ENCODE results near the gene U2SURP.
"Not testable (repeated sequence)": the region's sequence is repeated elsewhere in the genome, so short reads cannot be mapped to it uniquely, and the experiment has no call there.

The U2SURP gene

DNA sequence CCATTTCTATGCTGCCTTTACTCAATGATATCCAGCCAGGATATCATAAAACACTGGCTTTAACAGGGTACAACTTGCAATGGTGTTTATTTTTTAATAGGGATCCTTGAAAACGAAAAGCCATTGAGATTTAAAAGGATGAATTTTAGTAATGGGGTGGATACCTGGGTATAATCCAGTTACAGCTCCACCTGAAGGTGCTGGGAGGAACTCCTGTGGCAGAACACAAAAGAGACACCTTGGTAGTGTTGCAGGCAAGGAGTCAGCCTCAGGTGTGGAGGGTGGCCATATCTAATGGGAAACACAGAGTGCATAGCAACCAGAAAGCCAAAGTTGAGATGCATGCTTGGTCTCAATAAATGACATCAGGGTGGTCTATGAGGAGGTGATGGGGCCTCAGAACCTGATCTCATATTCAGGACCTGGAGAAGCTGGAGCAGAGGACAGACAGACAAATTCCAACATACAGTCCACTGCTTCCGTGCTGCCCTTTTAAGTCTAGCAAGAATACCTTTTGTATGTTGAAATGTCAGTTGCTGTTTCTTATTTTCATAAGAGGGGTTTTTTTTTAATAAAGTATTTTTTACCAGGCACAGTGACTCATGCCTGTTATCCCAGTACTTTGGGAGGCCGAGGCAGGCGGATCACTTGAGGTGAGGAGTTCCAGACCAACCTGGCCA lies 25.9 kb upstream of the U2SURP start:
- Histone ChIP-seq H3K4me3 (no peak overlapping the region), H3K27ac (no peak overlapping the region)

DNA sequence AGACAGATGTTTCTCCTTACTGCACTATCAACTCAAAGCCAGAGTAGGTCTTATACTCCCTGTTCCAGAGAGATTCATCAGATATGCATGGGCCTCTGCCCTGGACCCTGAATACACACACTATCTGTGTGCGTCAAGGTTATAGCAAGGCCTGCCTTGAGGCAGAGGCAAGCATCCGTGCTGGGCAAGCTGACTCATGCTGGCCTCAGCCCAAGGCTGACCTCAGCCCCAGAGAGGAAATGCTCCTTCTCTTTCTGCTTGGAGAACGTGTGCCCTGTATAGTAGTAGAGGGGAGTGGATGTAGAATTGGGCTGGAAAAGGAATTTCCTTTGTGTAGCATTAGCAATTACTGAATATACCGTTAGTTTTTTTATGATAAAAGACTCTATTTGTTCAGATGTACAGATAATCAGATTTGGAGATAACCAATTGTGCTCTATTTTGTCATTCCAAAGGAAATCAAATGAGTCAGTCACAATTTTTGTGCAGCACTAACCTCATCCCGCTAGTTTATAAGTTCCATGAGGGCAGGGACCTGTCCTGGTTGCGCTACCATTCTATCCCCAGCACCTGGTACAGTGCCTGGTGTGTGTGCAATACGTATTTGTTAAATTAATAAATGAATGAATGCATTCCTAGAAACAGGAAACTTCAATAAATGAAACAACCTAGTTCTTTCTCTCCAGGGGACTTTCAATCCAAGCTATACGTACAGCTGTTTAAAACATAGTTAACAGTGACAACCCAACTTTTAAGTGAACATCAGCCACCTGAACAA lies 24.6 kb upstream of the U2SURP start:
- Histone ChIP-seq H3K27ac (no peak overlapping the region), H3K4me3 (no peak overlapping the region)

DNA sequence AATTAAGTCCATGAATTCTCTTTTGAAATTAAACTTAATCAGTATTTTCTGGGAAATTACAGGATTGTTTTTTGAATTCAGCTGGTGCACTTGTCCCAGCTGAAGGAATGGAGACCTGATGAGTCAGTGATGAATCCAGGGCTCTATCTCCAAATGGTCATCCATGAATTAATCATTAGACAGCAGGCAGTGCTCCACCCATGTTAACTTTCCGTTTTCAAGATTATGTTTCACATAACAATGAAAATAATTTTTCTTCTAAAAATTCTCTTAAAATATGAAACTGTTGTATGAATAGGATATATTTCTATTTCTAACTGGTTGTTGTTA lies 24.0 kb upstream of the U2SURP start:
- no peak overlapping the region for H3K4me3 ChIP-seq
- no peak overlapping the region for H3K27ac ChIP-seq

DNA sequence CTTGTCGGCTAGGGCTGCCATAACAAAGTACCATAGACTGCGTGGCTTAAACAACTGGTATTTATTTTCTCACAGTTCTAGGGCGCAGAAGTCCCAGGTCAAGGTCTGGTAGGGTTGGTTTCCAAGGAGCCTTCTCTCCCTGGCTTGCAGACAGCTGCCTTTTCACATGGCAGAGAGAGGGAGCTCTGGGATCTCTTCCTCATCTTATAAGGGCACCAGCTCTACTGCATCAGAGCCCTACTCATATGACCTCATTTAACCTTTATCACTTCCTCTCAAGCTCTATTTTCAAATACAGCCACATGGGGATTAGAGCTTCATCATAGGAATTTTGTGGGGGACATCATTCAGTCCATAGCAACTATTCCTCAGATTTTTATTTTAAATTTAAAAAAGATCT lies 20.3 kb upstream of the U2SURP start:
- no peak overlapping the region for H3K4me3 ChIP-seq
- H3K27ac ChIP-seq, result no peak overlapping the region

- H3K27ac ChIP-seq, result no peak overlapping the region
- H3K4me3 ChIP-seq, result no peak overlapping the region
Observed at GRCh38 chr3:142982038-142982773, 19.2 kb upstream of the U2SURP start.

- H3K4me3 ChIP-seq, result no peak overlapping the region
- H3K27ac ChIP-seq, result no peak overlapping the region
Observed at GRCh38 chr3:142983318-142983717, 18.1 kb upstream of the U2SURP start.

DNA sequence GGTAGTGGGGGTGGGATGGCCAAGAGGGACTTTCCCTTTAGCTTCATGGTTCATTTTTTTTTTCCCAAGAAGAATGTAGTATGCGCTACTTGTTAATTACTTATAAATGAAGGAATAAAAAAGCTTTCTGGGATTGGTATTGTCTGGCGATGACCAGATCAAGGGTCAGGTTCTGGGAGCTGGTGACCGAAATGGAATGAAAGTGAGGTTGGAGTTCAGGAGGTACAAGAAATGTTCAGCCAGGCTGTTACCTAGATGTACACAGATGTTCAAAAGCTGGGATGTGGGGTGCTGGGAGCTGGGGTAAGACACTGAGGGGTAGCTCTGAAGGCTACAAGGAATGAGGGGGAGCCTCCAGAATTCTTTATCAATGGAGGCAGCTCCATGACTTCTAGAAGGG lies 17.1 kb upstream of the U2SURP start:
- no peak overlapping the region for H3K27ac ChIP-seq
- no peak overlapping the region for H3K4me3 ChIP-seq

DNA sequence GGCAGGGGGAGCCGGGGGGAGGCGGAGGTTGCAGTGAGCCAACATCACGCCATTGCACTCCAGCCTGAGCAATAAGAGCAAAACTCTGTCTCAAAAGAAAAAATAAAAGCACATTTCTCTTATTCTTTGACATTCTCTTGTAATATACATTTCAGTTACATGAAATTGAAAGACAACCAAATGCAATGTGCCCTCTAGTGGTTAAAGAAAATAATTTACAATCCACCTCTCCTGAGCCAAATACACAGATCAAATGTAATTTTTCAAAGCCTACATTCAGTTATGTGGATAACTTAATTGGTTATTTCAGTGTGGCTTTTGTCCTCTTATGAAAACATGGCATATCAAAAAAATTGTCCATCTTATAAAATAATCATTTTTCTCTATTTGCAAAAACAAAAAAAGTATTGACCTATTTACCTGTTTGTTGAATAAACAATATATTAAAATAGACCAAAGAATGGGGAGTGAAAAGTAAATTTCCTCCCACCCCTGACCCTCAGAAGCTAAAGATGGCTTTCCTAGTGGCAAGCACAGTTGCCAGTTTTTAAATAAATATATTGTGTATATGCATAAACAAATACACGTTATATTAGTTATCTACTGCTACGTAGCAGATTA lies 14.2 kb upstream of the U2SURP start:
- Histone ChIP-seq H3K4me3 (no peak overlapping the region), H3K27ac (no peak overlapping the region)

GRCh38 chr3:142987707-142988106 lies 13.7 kb upstream of the U2SURP start:
- Histone ChIP-seq H3K27ac (no peak overlapping the region), H3K4me3 (no peak overlapping the region)

GRCh38 chr3:142988221-142988620 lies 13.1 kb upstream of the U2SURP start:
- not testable (repeated sequence) for H3K27ac ChIP-seq, H3K4me3 ChIP-seq

DNA sequence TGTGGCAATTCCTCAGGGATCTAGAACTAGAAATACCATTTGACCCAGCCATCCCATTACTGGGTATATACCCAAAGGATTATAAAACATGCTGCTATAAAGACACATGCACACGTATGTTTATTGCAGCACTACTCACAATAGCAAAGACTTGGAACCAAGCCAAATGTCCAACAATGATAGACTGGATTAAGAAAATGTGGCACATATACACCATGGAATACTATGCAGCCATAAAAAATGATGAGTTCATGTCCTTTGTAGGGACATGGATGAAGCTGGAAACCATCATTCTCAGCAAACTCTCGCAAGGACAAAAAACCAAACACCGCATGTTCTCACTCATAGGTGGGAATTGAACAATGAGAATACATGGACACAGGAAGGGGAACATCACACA lies 12.5 kb upstream of the U2SURP start:
- not testable (repeated sequence) for H3K27ac ChIP-seq, H3K4me3 ChIP-seq

GRCh38 chr3:142990721-142991120 lies 10.6 kb upstream of the U2SURP start:
- Histone ChIP-seq H3K27ac (no peak overlapping the region), H3K4me3 (no peak overlapping the region)

GRCh38 chr3:142992323-142992722 lies 9.0 kb upstream of the U2SURP start:
- H3K27ac ChIP-seq, result no peak overlapping the region
- no peak overlapping the region for H3K4me3 ChIP-seq

GRCh38 chr3:142993958-142994442 lies 7.4 kb upstream of the U2SURP start:
- no peak overlapping the region for H3K4me3 ChIP-seq
- H3K27ac ChIP-seq, result no peak overlapping the region

DNA sequence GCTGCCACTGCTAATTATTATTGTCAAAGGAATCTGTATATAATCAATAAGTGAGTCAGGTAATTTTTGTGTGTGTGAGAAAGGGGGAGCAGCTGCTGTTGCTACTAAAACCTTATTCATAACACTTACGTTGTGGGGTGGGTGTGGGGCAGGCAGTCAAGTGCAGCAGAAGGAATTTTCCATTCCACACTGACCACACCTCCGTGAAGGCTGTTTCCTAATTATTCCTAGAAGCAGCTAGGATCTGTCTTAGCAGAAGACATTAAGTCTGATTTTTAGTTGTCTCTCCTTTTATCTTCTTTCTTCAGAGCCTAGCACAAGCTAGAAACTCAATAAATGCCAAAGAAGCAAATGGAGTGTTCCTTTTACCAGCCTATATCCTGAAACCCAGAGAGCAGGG lies 4.0 kb upstream of the U2SURP start:
- H3K27ac ChIP-seq, result no peak overlapping the region
- H3K4me3 ChIP-seq, result no peak overlapping the region

GRCh38 chr3:142998439-142998838 lies 2.9 kb upstream of the U2SURP start:
- Histone ChIP-seq H3K27ac (no peak overlapping the region), H3K4me3 (no peak overlapping the region)

DNA sequence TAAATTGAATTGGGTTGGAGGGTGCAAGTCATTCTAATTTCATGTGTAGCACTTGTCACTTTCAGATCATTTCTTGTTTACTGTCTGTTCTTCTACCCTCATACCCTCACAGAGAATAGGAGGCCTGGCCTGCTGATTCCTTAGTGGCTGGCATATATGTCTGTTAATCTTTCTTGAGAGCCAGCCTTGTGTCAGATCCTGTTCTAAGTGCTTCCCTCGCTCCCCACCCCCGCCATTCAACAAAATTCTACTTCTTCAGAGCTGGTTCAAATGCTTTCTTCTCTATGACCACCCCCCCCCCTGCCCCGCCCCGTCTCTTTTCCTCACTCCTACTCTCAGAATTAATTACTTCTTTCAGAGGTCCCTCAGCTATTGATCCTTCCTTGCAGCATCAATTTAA lies 1.5 kb upstream of the U2SURP start:
- Histone ChIP-seq H3K4me3 (no peak overlapping the region), H3K27ac (peak overlapping the region in 3 of 21 experiments; percentile 90 to 97 (median 93))

DNA sequence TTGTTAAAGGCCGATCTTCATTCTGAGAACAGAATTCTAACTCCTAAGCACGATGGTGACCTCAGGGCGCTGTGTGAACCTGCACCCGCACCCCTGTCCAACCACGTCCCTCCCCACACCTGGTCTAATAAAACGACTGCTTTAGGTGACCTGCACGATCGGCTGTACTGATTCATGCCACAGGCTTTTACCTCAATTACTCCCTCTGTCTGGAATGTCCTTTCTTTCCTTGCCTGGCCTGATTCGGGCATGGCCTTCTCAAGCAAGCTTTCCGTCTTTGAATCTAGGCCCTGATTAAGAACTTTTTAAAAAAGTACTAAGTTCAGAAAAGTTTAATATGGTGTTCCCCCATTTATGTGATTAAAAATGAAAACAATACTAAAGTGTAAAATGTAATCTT lies 842 bp upstream of the U2SURP start:
- Histone ChIP-seq H3K4me3 (peak overlapping the region; percentile 60 to 97 (median 89)), H3K27ac (peak overlapping the region in 20 of 21 experiments; percentile 83 to 98 (median 94))

GRCh38 chr3:143001034-143001368 lies 369 bp upstream of the U2SURP start:
- Histone ChIP-seq H3K27ac (peak overlapping the region in 20 of 21 experiments; percentile 83 to 98 (median 94)), H3K4me3 (peak overlapping the region; percentile 60 to 97 (median 89))

GRCh38 chr3:143002083-143002712 lies 828 bp downstream of the U2SURP start:
- H3K27ac ChIP-seq, result peak overlapping the region; percentile 77 to 98 (median 94)
- H3K4me3 ChIP-seq, result peak overlapping the region; percentile 60 to 97 (median 89)
